Upper lobe of right lung (tissue), 1 donor: ENCODE results near the gene VWF. TPM values are rescaled to one million over a fixed set of nuclear protein-coding genes. Genes with fewer than 3 reads are reported as not detected.

Experiments
- ATAC-seq: fragments of 200-7000 bp; cut with Tn5 transposase; one replicate; pipeline ENCODE4 v1.9.1; 2020; ENCODE audit warnings: mild to moderate bottlenecking, moderate library complexity
- DNase-seq: peaks from one replicate; pipeline ENCODE4 v3.0.0-alpha.2; 2020
- H3K27ac ChIP-seq: fragments of 200-600 bp; one replicate; pipeline ENCODE4 v1.8.0; 2022
- H3K27me3 ChIP-seq: fragments of 200-600 bp; one replicate; pipeline ENCODE4 v1.8.0; 2022; ENCODE audit warnings: mild to moderate bottlenecking
- H3K36me3 ChIP-seq: fragments of 200-600 bp; one replicate; pipeline ENCODE4 v1.8.0; 2022
- H3K4me1 ChIP-seq: fragments of 200-600 bp; one replicate; pipeline ENCODE4 v1.8.0; 2022
- H3K4me3 ChIP-seq: fragments of 200-600 bp; one replicate; pipeline ENCODE4 v1.8.0; 2022; ENCODE audit warnings: mild to moderate bottlenecking
- H3K9me3 ChIP-seq: fragments of 200-600 bp; one replicate; pipeline ENCODE4 v1.8.0; 2022
- intact Hi-C: fragments of 100-400 bp; cut with DNase I; formaldehyde crosslinking; loops from one replicate; pipeline ENCODE4 v1.11.0; 2022
- total RNA-seq: library from RNA; stranded (reverse); fragmentation: NEBNext Ultra II Directional; extraction: Animal tissue kit (Norgen Biotek cat#: 25700); gene quantifications from one replicate; pipeline ENCODE4 v1.2.1, GENCODE V29; 2021
- TF ChIP-seq, protein P1 (sequence below): fragments of 200-600 bp; IDR thresholded peaks from one replicate; pipeline ENCODE4 v1.8.0; 2022; ENCODE audit warnings: antibody characterized with exemption
- donor health status: DM: no; HTN: yes; CAD: no; lungs with severe emphysema.

Gene VWF
- total RNA-seq, 1 donor from 2014 or later, result 729 TPM

DNA sequence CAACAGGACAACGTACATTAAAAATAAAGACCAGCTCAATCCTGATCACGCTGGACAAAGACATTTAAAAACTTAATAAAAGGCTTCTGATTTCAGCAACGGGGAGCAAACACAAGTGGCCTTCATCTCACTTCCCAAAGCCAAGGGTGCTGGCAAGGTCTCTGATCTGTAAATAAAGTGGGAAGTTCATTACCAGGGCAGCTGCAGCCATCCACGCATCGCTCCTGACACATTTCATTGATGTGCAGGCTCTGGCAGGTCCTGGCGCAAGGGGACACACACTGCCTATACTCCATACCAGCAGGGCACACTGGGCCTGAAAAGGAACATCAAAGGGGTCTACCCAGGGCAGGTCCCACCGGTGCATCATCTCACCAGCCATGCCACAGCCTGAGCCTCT, 51.0 kb downstream of the VWF start:
- H3K27me3 ChIP-seq, result no peaks in the 10 kb centered on the region
- H3K4me3 ChIP-seq, result no peak overlapping the region
- no peaks in the 10 kb centered on the region for H3K36me3 ChIP-seq
- DNase-seq (no peak), ATAC-seq (no peak)
- no peaks in the 10 kb centered on the region for H3K9me3 ChIP-seq
- TF ChIP-seq, protein P1, sequence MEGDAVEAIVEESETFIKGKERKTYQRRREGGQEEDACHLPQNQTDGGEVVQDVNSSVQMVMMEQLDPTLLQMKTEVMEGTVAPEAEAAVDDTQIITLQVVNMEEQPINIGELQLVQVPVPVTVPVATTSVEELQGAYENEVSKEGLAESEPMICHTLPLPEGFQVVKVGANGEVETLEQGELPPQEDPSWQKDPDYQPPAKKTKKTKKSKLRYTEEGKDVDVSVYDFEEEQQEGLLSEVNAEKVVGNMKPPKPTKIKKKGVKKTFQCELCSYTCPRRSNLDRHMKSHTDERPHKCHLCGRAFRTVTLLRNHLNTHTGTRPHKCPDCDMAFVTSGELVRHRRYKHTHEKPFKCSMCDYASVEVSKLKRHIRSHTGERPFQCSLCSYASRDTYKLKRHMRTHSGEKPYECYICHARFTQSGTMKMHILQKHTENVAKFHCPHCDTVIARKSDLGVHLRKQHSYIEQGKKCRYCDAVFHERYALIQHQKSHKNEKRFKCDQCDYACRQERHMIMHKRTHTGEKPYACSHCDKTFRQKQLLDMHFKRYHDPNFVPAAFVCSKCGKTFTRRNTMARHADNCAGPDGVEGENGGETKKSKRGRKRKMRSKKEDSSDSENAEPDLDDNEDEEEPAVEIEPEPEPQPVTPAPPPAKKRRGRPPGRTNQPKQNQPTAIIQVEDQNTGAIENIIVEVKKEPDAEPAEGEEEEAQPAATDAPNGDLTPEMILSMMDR, result no peak
- H3K4me1 ChIP-seq, result peaks cover 45% of the 10 kb centered on the region
- intact Hi-C loops, result no loop called here
- peak overlapping the region; percentile 63 for H3K27ac ChIP-seq

DNA sequence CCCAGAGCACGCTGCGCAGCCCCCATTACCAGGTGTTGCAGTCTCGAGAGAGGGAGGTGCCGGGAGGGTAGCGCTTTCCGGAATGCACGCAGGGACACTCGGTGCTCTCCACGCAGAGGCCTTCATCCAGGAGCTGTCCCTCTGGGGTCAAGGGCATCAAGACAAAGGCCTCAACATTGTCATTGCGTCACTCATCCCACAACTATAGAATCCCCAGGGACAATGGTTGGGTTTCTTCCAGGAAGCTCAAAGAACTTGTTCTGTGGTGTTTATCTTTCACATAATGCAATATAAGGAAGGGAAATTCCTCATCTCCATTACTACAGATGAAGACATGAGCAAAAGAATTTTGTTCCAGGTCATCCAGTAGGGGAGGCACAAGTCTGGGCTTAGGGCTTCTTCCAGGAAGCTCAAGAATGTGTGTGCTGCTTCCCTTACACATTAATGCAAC, 52.1 kb downstream of the VWF start:
- H3K27ac ChIP-seq, result no peak overlapping the region

DNA sequence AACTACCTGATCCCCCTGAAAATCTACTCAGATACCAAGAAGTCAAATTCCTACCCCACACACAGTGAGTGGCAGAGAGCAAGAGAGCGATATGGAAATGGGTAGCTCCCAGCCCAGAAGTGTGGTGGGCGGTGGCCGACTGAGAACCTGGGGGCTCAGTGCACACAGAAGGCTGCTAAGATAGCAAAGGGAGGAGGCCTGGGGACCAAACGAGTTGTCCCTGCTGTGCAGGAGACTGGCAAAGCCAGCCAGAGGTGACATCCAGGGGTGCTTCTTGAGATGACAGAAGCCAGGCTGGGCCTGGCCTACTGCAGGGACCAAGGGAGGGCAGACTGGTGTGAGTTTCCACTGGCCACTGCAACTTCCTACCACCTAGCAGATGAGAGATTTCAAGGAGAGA, 52.9 kb downstream of the VWF start:
- peak overlapping the region; percentile 58 for H3K27ac ChIP-seq
- no peaks in the 10 kb centered on the region for H3K27me3 ChIP-seq
- TF ChIP-seq, protein P1, result no peak
- DNase-seq (no peak), ATAC-seq (no peak)
- H3K4me1 ChIP-seq, result peaks cover 45% of the 10 kb centered on the region
- H3K4me3 ChIP-seq, result no peak overlapping the region
- intact Hi-C loops, result no loop called here
- H3K9me3 ChIP-seq, result no peaks in the 10 kb centered on the region
- no peaks in the 10 kb centered on the region for H3K36me3 ChIP-seq

More for the DNA sequence above, 52.1 kb downstream of the VWF start:
- Histone ChIP-seq H3K4me3 (no peak overlapping the region), H3K4me1 (peaks cover 45% of the 10 kb centered on the region), H3K9me3 (no peaks in the 10 kb centered on the region), H3K36me3 (no peaks in the 10 kb centered on the region), H3K27me3 (no peaks in the 10 kb centered on the region)
- DNase-seq, result no peak
- intact Hi-C loops, result no loop called here
- peak; percentile 8 for ATAC-seq
- TF ChIP-seq, protein P1, result peak; percentile 11

DNA sequence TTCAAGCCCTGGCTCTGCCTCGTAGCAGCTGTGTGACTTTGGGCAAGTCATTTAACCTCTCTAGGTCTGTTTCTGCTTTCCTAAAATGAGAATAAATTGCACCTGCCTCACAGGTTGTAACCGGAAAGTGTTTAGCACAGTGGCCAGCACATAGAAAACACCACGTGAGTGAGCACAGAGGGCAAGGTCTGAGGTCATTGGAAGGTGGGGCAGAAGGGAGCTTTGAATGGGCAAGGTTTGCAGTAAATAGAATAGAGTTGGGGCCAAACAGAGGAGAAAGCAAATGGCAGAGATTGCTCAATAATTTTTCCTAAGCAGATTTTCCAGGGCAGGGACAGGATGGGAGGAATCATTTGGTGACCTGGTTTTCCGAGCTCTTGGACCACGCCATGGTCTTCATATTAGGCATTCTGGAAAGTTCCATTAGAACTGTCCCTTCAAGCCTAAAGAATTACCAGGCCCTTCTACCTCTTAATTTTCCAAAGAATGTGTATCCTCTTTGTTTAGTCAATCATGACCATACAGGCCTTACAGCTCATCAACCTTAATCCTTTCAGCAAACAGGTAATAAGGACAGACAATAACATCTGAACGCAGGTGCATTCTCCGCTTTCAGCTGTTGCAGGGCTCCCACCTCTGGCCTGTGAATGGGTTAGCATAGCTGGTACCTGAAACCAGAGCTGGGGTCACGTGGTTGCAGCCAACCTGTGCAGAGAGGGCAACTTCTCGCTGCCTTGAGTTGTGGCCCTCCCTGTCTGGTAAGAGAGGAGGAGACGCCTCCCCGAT, 53.8 kb downstream of the VWF start:
- Histone ChIP-seq H3K27ac (peak overlapping the region; percentile 42), H3K36me3 (no peaks in the 10 kb centered on the region), H3K4me3 (no peak overlapping the region), H3K27me3 (no peaks in the 10 kb centered on the region), H3K9me3 (no peaks in the 10 kb centered on the region), H3K4me1 (peaks cover 40% of the 10 kb centered on the region)
- TF ChIP-seq, protein P1, result no peak
- DNase-seq (no peak), ATAC-seq (no peak)
- intact Hi-C loops, result no loop called here

DNA sequence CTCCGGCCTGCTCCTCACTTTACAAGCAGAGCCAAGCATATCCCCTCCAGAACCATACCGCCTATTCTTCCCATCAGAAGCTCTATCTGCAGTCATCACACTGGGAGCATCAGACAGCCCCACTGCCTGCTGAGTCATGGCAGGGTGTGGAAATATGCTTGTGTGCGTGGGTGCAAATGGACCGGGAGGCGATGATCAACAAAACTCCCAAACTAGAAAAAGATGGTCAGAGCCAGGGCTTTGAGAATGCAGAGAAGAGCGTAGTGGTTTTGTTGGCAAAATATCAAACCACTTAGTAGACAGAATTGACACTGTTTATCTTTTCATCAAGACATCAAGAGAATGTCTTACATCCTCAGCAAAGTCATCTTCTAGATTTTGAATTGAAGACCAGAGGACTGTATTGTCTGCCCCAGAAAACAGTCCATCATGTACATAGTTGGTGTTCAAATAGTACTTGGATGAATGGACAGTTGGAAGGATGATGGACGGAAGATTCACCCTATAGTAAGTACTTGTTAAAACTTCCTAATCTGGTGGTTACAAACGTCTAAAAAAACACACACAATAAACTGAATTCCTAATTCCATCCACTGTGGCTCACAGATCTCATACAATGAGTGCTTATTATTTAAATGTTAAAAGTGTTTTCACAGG, 54.9 kb downstream of the VWF start:
- TF ChIP-seq, protein P1, result no peak
- H3K27ac ChIP-seq, result peak overlapping the region; percentile 42
- ATAC-seq (peak; percentile 39), DNase-seq (no peak)
- H3K9me3 ChIP-seq, result no peaks in the 10 kb centered on the region
- intact Hi-C loops, result loop anchor here (5.0 to 10.0 kb wide), 2 partner anchors 55 to 213 kb away; partner anchors contain the start of gene VWF
- H3K4me1 ChIP-seq, result peaks cover 32% of the 10 kb centered on the region
- H3K4me3 ChIP-seq, result no peak overlapping the region
- no peaks in the 10 kb centered on the region for H3K36me3 ChIP-seq
- H3K27me3 ChIP-seq, result no peaks in the 10 kb centered on the region
